K562 (cell line): Measurements from ENCODE around the gene TCEANC2. TPM values are rescaled to one million over a fixed set of nuclear protein-coding genes. Genes with fewer than 3 reads are reported as not detected.

Source experiments
- ARID1B ChIP-seq: fragments of 450-650 bp; IDR thresholded peaks from 2 replicates; pipeline ENCODE4 v1.6.1; 2016; ENCODE audit warnings: antibody characterized with exemption, mild to moderate bottlenecking, inconsistent platforms
- CBX1 ChIP-seq: sonication (generic); IDR thresholded peaks from 2 replicates; pipeline ENCODE4 v1.6.1; 2016; ENCODE audit warnings: antibody characterized with exemption, low read depth, mild to moderate bottlenecking
- CBX8 ChIP-seq: fragments of 200-600 bp; sonication (generic); IDR thresholded peaks from 2 replicates; pipeline ENCODE4 v1.6.1; 2012; ENCODE audit warnings: borderline replicate concordance, mixed run types, low read depth, mild to moderate bottlenecking, moderate library complexity, mixed read lengths, low read length, control low read depth, inconsistent platforms; ENCODE audit not compliant: poor library complexity, severe bottlenecking; ENCODE audit errors: extremely low read depth
- CHD4 ChIP-seq: fragments of 200-600 bp; sonication (generic); IDR thresholded peaks from 3 replicates; pipeline ENCODE4 v1.6.1; 2012; ENCODE audit warnings: low read depth, mild to moderate bottlenecking, mixed read lengths, low read length, inconsistent platforms; ENCODE audit not compliant: insufficient read depth, insufficient replicate concordance, poor library complexity, severe bottlenecking
- CSDE1 ChIP-seq, 2 experiments: fragments of 450-650 bp; IDR thresholded peaks; 2 replicates each; pipeline ENCODE4 v1.6.1; 2016; ENCODE audit warnings: mild to moderate bottlenecking in 1 of 2
- ELF4 ChIP-seq: fragments of 450-650 bp; formaldehyde crosslinking; IDR thresholded peaks from 2 replicates; pipeline ENCODE4 v1.4.0; 2022; ENCODE audit warnings: missing genetic modification characterization
- LARP7 ChIP-seq: fragments of 450-650 bp; IDR thresholded peaks from 2 replicates; pipeline ENCODE4 v1.6.1; 2016
- MAX ChIP-seq: sonication (generic); formaldehyde crosslinking; IDR thresholded peaks from 2 replicates; pipeline ENCODE4 v1.9.0; 2022; ENCODE audit warnings: mild to moderate bottlenecking, missing genetic modification reagents
- MCM3 ChIP-seq: fragments of 450-650 bp; IDR thresholded peaks from 2 replicates; pipeline ENCODE4 v1.6.1; 2016
- MLLT1 ChIP-seq, 2 experiments: fragments of 450-650 bp; IDR thresholded peaks; 2 replicates each; pipeline ENCODE4 v1.6.1; 2016
- OTX1 ChIP-seq: fragments of 450-650 bp; formaldehyde crosslinking; IDR thresholded peaks from 2 replicates; pipeline ENCODE4 v1.4.0; 2022; ENCODE audit warnings: mild to moderate bottlenecking
- TRIM24 ChIP-seq, 2 experiments: fragments of 450-650 bp; IDR thresholded peaks; 2 replicates each; pipeline ENCODE4 v1.6.1; 2016
- TSC22D4 ChIP-seq: fragments of 450-650 bp; IDR thresholded peaks from 2 replicates; pipeline ENCODE4 v1.6.1; 2016; ENCODE audit warnings: missing genetic modification characterization, missing biosample characterization, control low read depth
- ZBTB26 ChIP-seq: fragments of 450-650 bp; formaldehyde crosslinking; IDR thresholded peaks from 2 replicates; pipeline ENCODE4 v1.4.0; 2022; ENCODE audit warnings: missing genetic modification characterization
- ZBTB33 ChIP-seq: sonication (generic); formaldehyde crosslinking; IDR thresholded peaks from 2 replicates; pipeline ENCODE4 v1.8.1; 2023; ENCODE audit warnings: mild to moderate bottlenecking, missing genetic modification reagents
- polyA plus RNA-seq, 8 experiments: library from polyadenylated mRNA; depleted of rRNA in 4 of 8; stranded (reverse) in 5 of 8; unstranded in 3 of 8; fragments of >200 nt; fragmentation: Nextera tagmentation in 2 of 8; fragmentation: Illumina TruSeq in 1 of 8; extraction: Ambion mirVana in 2 of 8; extraction: Trizol in 1 of 8; gene quantifications; 2 replicates each; pipeline versions ENCODE4 v1.2.1 to v1.2.3, GENCODE V29; 2011 to 2014; ENCODE audit warnings: inconsistent platforms in 1 of 8, missing spikeins in 1 of 8
- total RNA-seq, 7 experiments: library from RNA; depleted of rRNA in 6 of 7; stranded (reverse); fragments of >200 nt in 6 of 7; fragmentation: Illumina TruSeq in 2 of 7; extraction: Trizol in 2 of 7; gene quantifications; 2 replicates each; pipeline versions ENCODE4 v1.2.1 to v1.2.3, GENCODE V29; 2011 to 2021; ENCODE audit warnings: low replicate concordance in 1 of 7
- TF ChIP-seq, protein P1 (sequence below): sonication (generic); formaldehyde crosslinking; IDR thresholded peaks from 2 replicates; pipeline ENCODE4 v1.8.0; 2023; ENCODE audit warnings: mild to moderate bottlenecking, missing genetic modification reagents
- TF ChIP-seq, protein P2 (sequence below), 2 experiments: fragments of 450-650 bp in 1 of 2; IDR thresholded peaks; 2 replicates each; pipeline ENCODE4 v1.6.1; 2011 to 2017; ENCODE audit warnings: low read depth in 2 of 2, antibody characterized with exemption in 1 of 2, borderline replicate concordance in 1 of 2, low read length in 1 of 2, mild to moderate bottlenecking in 1 of 2, mixed read lengths in 1 of 2; ENCODE audit not compliant: control insufficient read depth in 1 of 2

TCEANC2 gene
- total and polyA plus RNA-seq, 9 of the 15 experiments (the other 6 are each of a cell fraction or from before 2014, with no cell fraction given) = 3.3 to 10.2 (median 7.0) TPM

GRCh38 chr1:54120018-54120697 is 66.8 kb downstream of the TCEANC2 start (continued):
- TF ChIP-seq CBX8 = no peak
- TF ChIP-seq, protein P1, sequence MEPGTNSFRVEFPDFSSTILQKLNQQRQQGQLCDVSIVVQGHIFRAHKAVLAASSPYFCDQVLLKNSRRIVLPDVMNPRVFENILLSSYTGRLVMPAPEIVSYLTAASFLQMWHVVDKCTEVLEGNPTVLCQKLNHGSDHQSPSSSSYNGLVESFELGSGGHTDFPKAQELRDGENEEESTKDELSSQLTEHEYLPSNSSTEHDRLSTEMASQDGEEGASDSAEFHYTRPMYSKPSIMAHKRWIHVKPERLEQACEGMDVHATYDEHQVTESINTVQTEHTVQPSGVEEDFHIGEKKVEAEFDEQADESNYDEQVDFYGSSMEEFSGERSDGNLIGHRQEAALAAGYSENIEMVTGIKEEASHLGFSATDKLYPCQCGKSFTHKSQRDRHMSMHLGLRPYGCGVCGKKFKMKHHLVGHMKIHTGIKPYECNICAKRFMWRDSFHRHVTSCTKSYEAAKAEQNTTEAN (CRISPR knock-in tag) = no peak
- TF ChIP-seq OTX1 = peak; percentile 16; the same call in 1 of the 2 replicates
- peak; percentile 62; the same call in 1 of the 2 replicates for TF ChIP-seq ELF4 (CRISPR knock-in tag)
- peak; percentile 89 for TF ChIP-seq ZBTB33 (CRISPR knock-in tag)
- TF ChIP-seq MLLT1 (IDR thresholded peaks at IDR 0.05) = peak in 1 of 2 experiments; percentile 58; a peak in 3 of 4 replicates
- no peak for TF ChIP-seq CBX1
- peak; percentile 59; the same call in 1 of the 2 replicates for TF ChIP-seq TSC22D4
- TF ChIP-seq ZBTB26 (CRISPR knock-in tag) = peak; percentile 59; the same call in 1 of the 2 replicates
- TF ChIP-seq, protein P2, sequence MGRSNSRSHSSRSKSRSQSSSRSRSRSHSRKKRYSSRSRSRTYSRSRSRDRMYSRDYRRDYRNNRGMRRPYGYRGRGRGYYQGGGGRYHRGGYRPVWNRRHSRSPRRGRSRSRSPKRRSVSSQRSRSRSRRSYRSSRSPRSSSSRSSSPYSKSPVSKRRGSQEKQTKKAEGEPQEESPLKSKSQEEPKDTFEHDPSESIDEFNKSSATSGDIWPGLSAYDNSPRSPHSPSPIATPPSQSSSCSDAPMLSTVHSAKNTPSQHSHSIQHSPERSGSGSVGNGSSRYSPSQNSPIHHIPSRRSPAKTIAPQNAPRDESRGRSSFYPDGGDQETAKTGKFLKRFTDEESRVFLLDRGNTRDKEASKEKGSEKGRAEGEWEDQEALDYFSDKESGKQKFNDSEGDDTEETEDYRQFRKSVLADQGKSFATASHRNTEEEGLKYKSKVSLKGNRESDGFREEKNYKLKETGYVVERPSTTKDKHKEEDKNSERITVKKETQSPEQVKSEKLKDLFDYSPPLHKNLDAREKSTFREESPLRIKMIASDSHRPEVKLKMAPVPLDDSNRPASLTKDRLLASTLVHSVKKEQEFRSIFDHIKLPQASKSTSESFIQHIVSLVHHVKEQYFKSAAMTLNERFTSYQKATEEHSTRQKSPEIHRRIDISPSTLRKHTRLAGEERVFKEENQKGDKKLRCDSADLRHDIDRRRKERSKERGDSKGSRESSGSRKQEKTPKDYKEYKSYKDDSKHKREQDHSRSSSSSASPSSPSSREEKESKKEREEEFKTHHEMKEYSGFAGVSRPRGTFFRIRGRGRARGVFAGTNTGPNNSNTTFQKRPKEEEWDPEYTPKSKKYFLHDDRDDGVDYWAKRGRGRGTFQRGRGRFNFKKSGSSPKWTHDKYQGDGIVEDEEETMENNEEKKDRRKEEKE (IDR thresholded peaks at IDR 0.05; ENCODE audit: borderline replicate concordance in 1 of 2, control insufficient read depth in 1 of 2, low read depth in 2 of 2, low read length in 1 of 2) = no peak
- TF ChIP-seq CHD4 = peak; percentile 37
- TF ChIP-seq MCM3 = 0 out of 2 replicates have a peak, but pooled peaks have one; percentile 23
- 0 out of 2 replicates have a peak, but pooled peaks have one; percentile 22 for TF ChIP-seq MAX (CRISPR knock-in tag)
- TF ChIP-seq ARID1B = peak; percentile 20; the same call in 1 of the 2 replicates
- peak; percentile 56; the same call in 1 of the 2 replicates for TF ChIP-seq LARP7
- TF ChIP-seq CSDE1 (IDR thresholded peaks at IDR 0.05) = 0 out of 4 replicates have a peak, but pooled peaks of 1 of the 2 experiments have one; percentile 24
- TF ChIP-seq TRIM24 (IDR thresholded peaks at IDR 0.05) = 0 out of 4 replicates have a peak, but pooled peaks of 1 of the 2 experiments have one; percentile 10
- TF ChIP-seq, all 486 proteins: peak for 20
